LNCAP (cell line): Measurements from ENCODE around the gene MRPL38.

Experiments
- CTCF ChIP-seq: fragments of 450-650 bp; IDR thresholded peaks from 2 replicates; pipeline ENCODE4 v1.5.1; 2017; ENCODE audit warnings: mild to moderate bottlenecking

Gene MRPL38

GRCh38 chr17:75899353-75899752 is 5.3 kb downstream of the MRPL38 start:
- TF ChIP-seq CTCF, result no peak

- no peak for TF ChIP-seq CTCF
These were observed 5.9 kb downstream of the MRPL38 start for GRCh38 chr17:75898791-75899190.

GRCh38 chr17:75898065-75898464 is 6.6 kb downstream of the MRPL38 start:
- no peak for TF ChIP-seq CTCF

GRCh38 chr17:75897160-75898019 is 7.3 kb downstream of the MRPL38 start:
- no peak for TF ChIP-seq CTCF

GRCh38 chr17:75896415-75897159 is 8.1 kb downstream of the MRPL38 start, which contains the start of gene TRIM65:
TSS of gene TRIM65 (minus strand) at chr17:75896951. CDS start at chr17:75896937, 14 bp downstream.
- peak; percentile 48 for TF ChIP-seq CTCF

- no peak for TF ChIP-seq CTCF
These were observed 9.1 kb downstream of the MRPL38 start for GRCh38 chr17:75895370-75896155.

- TF ChIP-seq CTCF, result no peak
These were observed 10.5 kb downstream of the MRPL38 start for GRCh38 chr17:75894049-75894733.
